GM19372 (cell line): Measurements from ENCODE around the gene NUBPL.
"Not testable (repeated sequence)": the region's sequence is repeated elsewhere in the genome, so short reads cannot be mapped to it uniquely, and the experiment has no call there.

Experiments
- ATAC-seq: cut with Tn5 transposase; IDR thresholded peaks from one replicate; pipeline ENCODE4 v1.9.1; 2021; ENCODE audit warnings: mild to moderate bottlenecking, low read depth, moderate library complexity; ENCODE audit not compliant: unreplicated experiment

Gene NUBPL

GRCh38 chr14:31718585-31718984, 157.4 kb downstream of the NUBPL start:
- ATAC-seq: no peak

GRCh38 chr14:31718985-31719384, 157.8 kb downstream of the NUBPL start:
- ATAC-seq: no peak

- ATAC-seq: no peak
Observed at GRCh38 chr14:31726337-31726736, 165.1 kb downstream of the NUBPL start.

- no peak for ATAC-seq
Observed at GRCh38 chr14:31727797-31728196, 166.6 kb downstream of the NUBPL start.

- no peak for ATAC-seq
Observed at GRCh38 chr14:31740688-31741087, 179.5 kb downstream of the NUBPL start.

GRCh38 chr14:31745741-31746140, 184.5 kb downstream of the NUBPL start:
- no peak for ATAC-seq

GRCh38 chr14:31746326-31746725, 185.1 kb downstream of the NUBPL start:
- ATAC-seq: no peak

GRCh38 chr14:31749275-31749674, 188.1 kb downstream of the NUBPL start:
- ATAC-seq: no peak

- not testable (repeated sequence) for ATAC-seq
Observed at GRCh38 chr14:31751047-31751446, 189.8 kb downstream of the NUBPL start.

GRCh38 chr14:31752867-31753661, 191.9 kb downstream of the NUBPL start:
- no peak for ATAC-seq

- no peak for ATAC-seq
Observed at GRCh38 chr14:31758941-31759340, 197.7 kb downstream of the NUBPL start.

- no peak for ATAC-seq
Observed at GRCh38 chr14:31760277-31760676, 199.1 kb downstream of the NUBPL start.

- ATAC-seq: no peak
Observed at GRCh38 chr14:31761325-31761724, 200.1 kb downstream of the NUBPL start.

GRCh38 chr14:31763041-31763440, 201.8 kb downstream of the NUBPL start:
- ATAC-seq: no peak

GRCh38 chr14:31766315-31766892, 205.2 kb downstream of the NUBPL start:
- no peak for ATAC-seq

GRCh38 chr14:31768355-31768754, 207.2 kb downstream of the NUBPL start:
- no peak for ATAC-seq

GRCh38 chr14:31770271-31770670, 209.1 kb downstream of the NUBPL start:
- ATAC-seq: no peak

GRCh38 chr14:31774567-31774966, 213.4 kb downstream of the NUBPL start:
- no peak for ATAC-seq

GRCh38 chr14:31777312-31777711, 216.1 kb downstream of the NUBPL start:
- ATAC-seq: no peak

GRCh38 chr14:31781578-31781977, 220.4 kb downstream of the NUBPL start:
- no peak for ATAC-seq

- ATAC-seq: no peak
Observed at GRCh38 chr14:31785574-31785973, 224.4 kb downstream of the NUBPL start.

GRCh38 chr14:31787377-31787776, 226.2 kb downstream of the NUBPL start:
- ATAC-seq: no peak
